ENCODE data around the gene SLC9C2.
A peak's percentile ranks its signal among the peaks of the same experiment; 100 is the strongest.

DNA sequence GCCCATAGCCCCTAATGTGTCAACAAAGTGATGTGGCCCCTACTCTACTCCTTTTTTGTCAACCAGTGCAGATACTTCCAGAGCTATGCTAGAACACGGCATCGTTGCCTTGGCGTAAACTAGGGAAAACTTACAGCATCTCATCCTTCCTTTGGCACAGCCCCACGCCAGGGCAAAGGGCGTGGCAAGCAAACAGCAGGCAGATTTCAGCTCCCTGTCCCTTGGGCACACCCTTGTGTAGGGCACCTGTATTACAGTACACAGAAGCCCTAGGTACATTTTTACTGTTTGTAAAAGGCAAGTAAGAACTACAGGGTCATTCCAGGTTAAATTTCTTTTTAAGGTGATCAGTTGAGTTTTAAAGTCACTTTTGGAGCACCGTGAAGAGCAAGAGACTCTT lies 96.4 kb downstream of the SLC9C2 start:
- no peak for TF ChIP-seq POLR2A (IDR thresholded peaks at IDR 0.05)
- TF ChIP-seq, protein P1, sequence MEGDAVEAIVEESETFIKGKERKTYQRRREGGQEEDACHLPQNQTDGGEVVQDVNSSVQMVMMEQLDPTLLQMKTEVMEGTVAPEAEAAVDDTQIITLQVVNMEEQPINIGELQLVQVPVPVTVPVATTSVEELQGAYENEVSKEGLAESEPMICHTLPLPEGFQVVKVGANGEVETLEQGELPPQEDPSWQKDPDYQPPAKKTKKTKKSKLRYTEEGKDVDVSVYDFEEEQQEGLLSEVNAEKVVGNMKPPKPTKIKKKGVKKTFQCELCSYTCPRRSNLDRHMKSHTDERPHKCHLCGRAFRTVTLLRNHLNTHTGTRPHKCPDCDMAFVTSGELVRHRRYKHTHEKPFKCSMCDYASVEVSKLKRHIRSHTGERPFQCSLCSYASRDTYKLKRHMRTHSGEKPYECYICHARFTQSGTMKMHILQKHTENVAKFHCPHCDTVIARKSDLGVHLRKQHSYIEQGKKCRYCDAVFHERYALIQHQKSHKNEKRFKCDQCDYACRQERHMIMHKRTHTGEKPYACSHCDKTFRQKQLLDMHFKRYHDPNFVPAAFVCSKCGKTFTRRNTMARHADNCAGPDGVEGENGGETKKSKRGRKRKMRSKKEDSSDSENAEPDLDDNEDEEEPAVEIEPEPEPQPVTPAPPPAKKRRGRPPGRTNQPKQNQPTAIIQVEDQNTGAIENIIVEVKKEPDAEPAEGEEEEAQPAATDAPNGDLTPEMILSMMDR (IDR thresholded peaks at IDR 0.05): peak in 3 of 6 experiments; percentile 72 to 84 (median 72)

All from Peyer's patch (tissue), 4 donors.